Activated T-cell treated with anti-CD3 and anti-CD28 coated beads, Interleukin-2, amount 50 U/mL, for 24 hours (primary cell): Measurements from ENCODE around the gene SUZ12.
"Not testable (repeated sequence)": the region's sequence is repeated elsewhere in the genome, so short reads cannot be mapped to it uniquely, and the experiment has no call there.

ENCODE experiments used
- DNase-seq: peaks from one replicate; pipeline ENCODE4 v3.0.0-alpha.2; 2020
- H3K27ac Mint-ChIP-seq: 2 replicates; pipeline ENCODE4 v1.8.0; 2020; ENCODE audit warnings: mild to moderate bottlenecking, mixed read lengths
- H3K27me3 Mint-ChIP-seq: 2 replicates; pipeline ENCODE4 v1.8.0; 2020; ENCODE audit warnings: mixed read lengths
- H3K36me3 Mint-ChIP-seq: 2 replicates; pipeline ENCODE4 v1.8.0; 2020; ENCODE audit warnings: low read depth, mixed read lengths
- H3K4me1 Mint-ChIP-seq: 2 replicates; pipeline ENCODE4 v1.8.0; 2020; ENCODE audit warnings: low read depth, mixed read lengths
- H3K4me3 Mint-ChIP-seq: 2 replicates; pipeline ENCODE4 v1.8.0; 2020; ENCODE audit warnings: mild to moderate bottlenecking, moderate library complexity, mixed read lengths
- H3K9me3 Mint-ChIP-seq: 2 replicates; pipeline ENCODE4 v1.8.0; 2020; ENCODE audit warnings: mixed read lengths

Gene SUZ12

DNA sequence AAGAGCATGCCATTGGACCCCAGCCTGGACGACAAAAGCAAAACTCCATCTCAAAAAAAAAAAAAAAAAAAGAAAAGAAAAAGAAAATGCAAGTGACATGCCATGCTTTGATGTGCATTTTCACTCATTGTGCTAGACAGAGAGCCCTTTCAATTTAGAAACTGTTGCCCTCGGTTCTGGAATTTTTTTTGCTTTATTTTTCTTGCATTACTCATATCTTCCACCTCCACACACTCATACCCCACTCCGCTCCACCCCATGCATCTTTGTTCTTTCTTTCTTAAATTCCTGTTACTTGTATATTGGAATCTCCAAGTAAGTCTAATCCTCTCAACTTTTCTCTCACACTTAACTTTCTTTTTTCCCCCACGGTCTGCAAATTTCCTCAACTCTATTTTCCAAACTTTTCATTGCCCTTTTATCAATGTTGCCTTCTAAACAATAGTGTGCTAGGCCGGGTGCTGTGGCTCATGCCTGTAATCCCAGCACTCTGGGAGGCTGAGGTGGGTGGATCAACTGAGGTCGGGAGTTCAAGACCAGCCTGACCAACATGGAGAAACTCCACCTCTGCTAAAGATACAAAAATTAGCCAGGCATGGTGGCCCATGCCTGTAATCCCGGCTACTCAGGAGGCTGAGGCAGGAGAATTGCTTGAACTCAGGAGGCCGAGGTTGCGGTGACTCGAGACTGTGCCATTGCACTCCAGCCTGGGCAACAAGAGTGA lies 16.8 kb upstream of the SUZ12 start:
- Mint-ChIP-seq H3K36me3 (no peaks in the 10 kb centered on the region), H3K27ac (peak overlapping the region; percentile 87)

DNA sequence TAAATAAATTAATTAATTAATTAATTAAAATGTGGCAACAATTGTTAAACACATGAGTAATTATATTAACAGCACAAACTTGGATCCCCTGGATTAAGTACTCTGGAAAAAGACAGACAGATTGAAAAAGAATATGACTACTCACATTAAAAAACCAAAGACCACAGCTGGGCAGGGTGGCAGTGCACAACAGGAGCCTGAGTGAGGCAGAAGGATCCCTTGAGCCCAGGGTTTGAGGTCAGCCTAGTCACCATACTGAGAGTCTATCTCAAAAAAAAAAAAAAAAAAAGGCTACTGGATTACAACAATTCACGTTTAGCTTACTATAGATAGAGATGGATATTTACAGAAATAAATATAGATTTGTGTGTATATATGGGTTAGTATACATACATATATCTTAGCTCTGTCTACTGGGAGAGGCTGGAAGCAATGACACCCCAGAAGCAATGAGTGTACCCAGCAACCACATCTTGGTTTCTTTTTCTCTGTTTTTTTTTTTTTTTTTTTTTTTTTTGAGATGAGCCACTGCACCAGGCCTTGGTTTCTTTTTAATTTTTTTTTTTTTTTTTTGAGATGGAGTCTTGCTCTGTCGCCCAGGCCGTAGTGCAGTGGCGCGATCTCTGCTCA lies 10.6 kb upstream of the SUZ12 start:
- H3K36me3 Mint-ChIP-seq: no peaks in the 10 kb centered on the region
- peaks cover 6% of the 10 kb centered on the region for H3K27me3 Mint-ChIP-seq
- H3K27ac Mint-ChIP-seq: peak overlapping the region; percentile 61
- H3K4me1 Mint-ChIP-seq: peaks cover 4% of the 10 kb centered on the region
- DNase-seq: no peak
- no peak overlapping the region for H3K4me3 Mint-ChIP-seq
- no peaks in the 10 kb centered on the region for H3K9me3 Mint-ChIP-seq

More for the DNA sequence above, 16.8 kb upstream of the SUZ12 start:
- Mint-ChIP-seq H3K27me3 (peaks cover 32% of the 10 kb centered on the region), H3K4me3 (peak overlapping the region; percentile 41), H3K4me1 (peaks cover 21% of the 10 kb centered on the region), H3K9me3 (no peaks in the 10 kb centered on the region)
- peak; percentile 41 for DNase-seq

GRCh38 chr17:31931756-31932155 lies 5.1 kb upstream of the SUZ12 start:
- Mint-ChIP-seq H3K4me3 (no peak overlapping the region), H3K36me3 (no peaks in the 10 kb centered on the region), H3K27me3 (no peaks in the 10 kb centered on the region), H3K27ac (no peak overlapping the region), H3K9me3 (no peaks in the 10 kb centered on the region), H3K4me1 (peaks cover 7% of the 10 kb centered on the region)
- no peak for DNase-seq

GRCh38 chr17:31935512-31935911 lies 1.3 kb upstream of the SUZ12 start:
- peak overlapping the region; percentile 87 for H3K4me3 Mint-ChIP-seq
- H3K27ac Mint-ChIP-seq: no peak overlapping the region

DNA sequence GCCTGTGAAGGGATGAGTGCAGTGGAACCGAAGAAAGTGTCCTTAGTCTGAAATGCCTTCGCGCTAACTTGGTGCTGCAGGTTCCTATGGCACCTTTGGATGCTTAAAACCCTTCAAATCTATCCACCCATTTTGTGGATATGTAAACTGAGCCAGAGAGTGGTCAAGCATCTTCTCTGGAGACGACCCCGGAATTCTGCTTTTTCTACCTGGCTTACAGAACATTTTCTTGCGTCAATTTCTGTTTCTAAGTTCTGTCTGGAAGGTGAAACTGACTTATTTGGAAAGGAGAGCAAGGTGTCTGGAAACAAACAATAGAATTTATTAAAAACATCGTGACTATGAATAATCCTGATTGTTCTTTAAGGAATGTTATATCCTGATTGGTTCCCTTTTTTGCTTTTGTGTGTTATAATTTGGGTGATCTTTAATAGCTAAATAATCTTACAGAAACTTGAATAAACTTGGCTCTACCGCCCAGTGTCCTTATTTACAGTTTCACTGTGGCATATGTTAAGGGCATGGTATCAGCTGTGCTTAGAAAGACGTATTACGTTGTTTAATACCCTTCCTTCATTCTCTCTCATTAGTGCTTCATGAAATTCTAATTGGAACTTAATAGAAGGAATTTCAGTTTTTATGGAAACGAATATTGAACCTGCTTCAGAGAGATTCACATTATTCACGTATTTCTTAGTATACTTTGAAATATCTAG lies 1.3 kb downstream of the SUZ12 start:
- peak overlapping the region; percentile 87 for H3K4me3 Mint-ChIP-seq
- H3K27ac Mint-ChIP-seq: peak overlapping the region; percentile 82
- not testable (repeated sequence) for H3K9me3 Mint-ChIP-seq, H3K27me3 Mint-ChIP-seq, DNase-seq
- peaks cover 28% of the 10 kb centered on the region for H3K4me1 Mint-ChIP-seq
- peaks cover 49% of the 10 kb centered on the region for H3K36me3 Mint-ChIP-seq

More at GRCh38 chr17:31935512-31935911, 1.3 kb upstream of the SUZ12 start:
- DNase-seq: no peak
- Mint-ChIP-seq H3K4me1 (peaks cover 21% of the 10 kb centered on the region), H3K27me3 (no peaks in the 10 kb centered on the region), H3K36me3 (peaks cover 24% of the 10 kb centered on the region), H3K9me3 (no peaks in the 10 kb centered on the region)

- Mint-ChIP-seq H3K36me3 (peaks cover 79% of the 10 kb centered on the region), H3K4me1 (peaks cover 30% of the 10 kb centered on the region)
- not testable (repeated sequence) for H3K27me3 Mint-ChIP-seq, H3K4me3 Mint-ChIP-seq, H3K9me3 Mint-ChIP-seq, H3K27ac Mint-ChIP-seq, DNase-seq
Measured at GRCh38 chr17:31941916-31942315, 5.1 kb downstream of the SUZ12 start.

DNA sequence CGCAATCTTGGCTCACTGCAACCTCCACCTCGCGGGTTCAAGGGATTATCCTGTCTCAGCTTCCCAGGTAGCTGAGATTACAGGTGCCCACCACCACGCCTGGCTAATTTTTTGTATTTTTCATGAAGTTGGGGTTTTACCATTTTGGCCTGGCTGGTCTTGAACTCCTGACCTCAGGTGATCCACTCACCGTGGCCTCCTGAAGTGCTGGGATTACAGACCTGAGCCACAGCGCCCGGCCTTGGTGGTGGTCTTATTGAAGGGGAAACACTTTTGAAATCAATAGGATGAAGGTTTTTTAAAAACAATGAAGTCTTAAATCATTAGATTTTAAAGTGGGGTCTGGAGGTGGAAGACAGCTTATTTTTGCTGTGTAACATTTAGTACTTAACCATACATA lies 5.6 kb downstream of the SUZ12 start:
- H3K27ac Mint-ChIP-seq, DNase-seq, H3K27me3 Mint-ChIP-seq, H3K9me3 Mint-ChIP-seq, H3K4me3 Mint-ChIP-seq: not testable (repeated sequence)
- H3K4me1 Mint-ChIP-seq: peaks cover 30% of the 10 kb centered on the region
- peaks cover 82% of the 10 kb centered on the region for H3K36me3 Mint-ChIP-seq

GRCh38 chr17:31951953-31952352 lies 15.1 kb downstream of the SUZ12 start:
- H3K27me3 Mint-ChIP-seq, H3K4me1 Mint-ChIP-seq: not testable (repeated sequence)

DNA sequence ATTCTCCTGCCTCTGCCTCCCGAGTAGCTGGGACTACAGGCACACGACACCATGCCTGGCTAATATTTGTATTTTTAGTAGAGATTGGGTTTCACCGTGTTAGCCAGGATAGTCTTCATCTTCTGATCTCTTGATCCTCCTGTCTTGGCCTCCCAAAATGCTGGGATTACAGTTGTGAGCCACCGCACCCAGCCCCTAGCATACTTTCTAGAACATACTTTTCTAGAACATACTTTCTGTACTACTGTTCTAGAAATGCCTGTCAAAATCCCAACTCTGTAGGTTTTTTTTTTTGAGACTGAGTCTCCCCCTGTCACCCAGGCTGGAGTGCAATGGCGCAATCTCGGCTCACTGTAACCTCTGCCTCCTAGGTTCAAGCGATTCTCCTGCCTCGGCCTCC lies 27.3 kb downstream of the SUZ12 start:
- H3K9me3 Mint-ChIP-seq, H3K27me3 Mint-ChIP-seq, H3K4me1 Mint-ChIP-seq, DNase-seq, H3K4me3 Mint-ChIP-seq: not testable (repeated sequence)
- Mint-ChIP-seq H3K27ac (peak overlapping the region; percentile 11), H3K36me3 (peaks cover 92% of the 10 kb centered on the region)

More at GRCh38 chr17:31951953-31952352, 15.1 kb downstream of the SUZ12 start:
- H3K27ac Mint-ChIP-seq, H3K4me3 Mint-ChIP-seq, DNase-seq, H3K9me3 Mint-ChIP-seq: not testable (repeated sequence)
- H3K36me3 Mint-ChIP-seq: peaks cover 88% of the 10 kb centered on the region

DNA sequence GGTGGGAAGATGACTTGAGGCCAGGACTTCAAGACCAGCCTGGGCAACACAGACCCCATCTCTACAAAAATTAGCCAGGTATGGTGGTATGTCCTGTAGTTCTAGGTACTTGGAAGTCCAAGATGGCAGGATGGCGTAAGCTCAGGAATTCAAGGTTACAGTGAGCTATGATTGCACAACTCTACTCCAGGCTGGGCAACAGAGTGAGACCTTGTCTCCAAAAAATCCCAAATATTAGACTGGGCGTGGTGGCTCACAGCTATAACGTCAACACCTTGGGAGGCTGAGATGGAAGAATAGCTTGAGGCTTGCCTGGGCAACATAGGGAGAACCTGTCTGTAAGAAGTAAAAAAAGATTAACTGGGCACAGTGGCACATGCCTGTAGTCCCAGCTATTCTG lies 30.8 kb downstream of the SUZ12 start:
- no peak for DNase-seq
- Mint-ChIP-seq H3K27me3 (no peaks in the 10 kb centered on the region), H3K27ac (no peak overlapping the region), H3K4me1 (no peaks in the 10 kb centered on the region), H3K36me3 (peaks cover 84% of the 10 kb centered on the region), H3K4me3 (no peak overlapping the region), H3K9me3 (no peaks in the 10 kb centered on the region)

- not testable (repeated sequence) for H3K4me3 Mint-ChIP-seq, H3K27me3 Mint-ChIP-seq, DNase-seq, H3K9me3 Mint-ChIP-seq, H3K27ac Mint-ChIP-seq, H3K4me1 Mint-ChIP-seq
- H3K36me3 Mint-ChIP-seq: peaks cover 75% of the 10 kb centered on the region
Measured at GRCh38 chr17:31970416-31970815, 33.6 kb downstream of the SUZ12 start.

- not testable (repeated sequence) for H3K9me3 Mint-ChIP-seq, H3K4me3 Mint-ChIP-seq, H3K27ac Mint-ChIP-seq, H3K4me1 Mint-ChIP-seq, H3K27me3 Mint-ChIP-seq, DNase-seq
- H3K36me3 Mint-ChIP-seq: peaks cover 62% of the 10 kb centered on the region
Measured at GRCh38 chr17:31974269-31975071, 37.7 kb downstream of the SUZ12 start.

- H3K36me3 Mint-ChIP-seq: peaks cover 61% of the 10 kb centered on the region
- not testable (repeated sequence) for H3K4me3 Mint-ChIP-seq, H3K4me1 Mint-ChIP-seq
Measured at GRCh38 chr17:31975391-31975790, 38.6 kb downstream of the SUZ12 start.

GRCh38 chr17:31991821-31992220 lies 55.0 kb downstream of the SUZ12 start:
- DNase-seq, H3K4me3 Mint-ChIP-seq, H3K27ac Mint-ChIP-seq, H3K9me3 Mint-ChIP-seq, H3K4me1 Mint-ChIP-seq, H3K27me3 Mint-ChIP-seq: not testable (repeated sequence)
- H3K36me3 Mint-ChIP-seq: peaks cover 86% of the 10 kb centered on the region

More at GRCh38 chr17:31975391-31975790, 38.6 kb downstream of the SUZ12 start:
- not testable (repeated sequence) for H3K27ac Mint-ChIP-seq, DNase-seq, H3K9me3 Mint-ChIP-seq, H3K27me3 Mint-ChIP-seq
